Activated naive CD8-positive, alpha-beta T cell (primary cell): ENCODE results near the gene SH2D2A.

Experiments used
- H3K27ac Mint-ChIP-seq: one replicate; pipeline ENCODE4 v1.8.0; 2021; ENCODE audit warnings: mixed read lengths
- H3K27me3 Mint-ChIP-seq: one replicate; pipeline ENCODE4 v1.8.0; 2021; ENCODE audit warnings: mixed read lengths
- H3K36me3 Mint-ChIP-seq: one replicate; pipeline ENCODE4 v1.8.0; 2021; ENCODE audit warnings: mixed read lengths
- H3K4me1 Mint-ChIP-seq: one replicate; pipeline ENCODE4 v1.8.0; 2021; ENCODE audit warnings: low read depth, mixed read lengths
- H3K4me3 Mint-ChIP-seq: one replicate; pipeline ENCODE4 v1.8.0; 2021; ENCODE audit warnings: mild to moderate bottlenecking, mixed read lengths
- H3K9me3 Mint-ChIP-seq: one replicate; pipeline ENCODE4 v1.8.0; 2021; ENCODE audit warnings: low read depth, mixed read lengths

The SH2D2A gene

DNA sequence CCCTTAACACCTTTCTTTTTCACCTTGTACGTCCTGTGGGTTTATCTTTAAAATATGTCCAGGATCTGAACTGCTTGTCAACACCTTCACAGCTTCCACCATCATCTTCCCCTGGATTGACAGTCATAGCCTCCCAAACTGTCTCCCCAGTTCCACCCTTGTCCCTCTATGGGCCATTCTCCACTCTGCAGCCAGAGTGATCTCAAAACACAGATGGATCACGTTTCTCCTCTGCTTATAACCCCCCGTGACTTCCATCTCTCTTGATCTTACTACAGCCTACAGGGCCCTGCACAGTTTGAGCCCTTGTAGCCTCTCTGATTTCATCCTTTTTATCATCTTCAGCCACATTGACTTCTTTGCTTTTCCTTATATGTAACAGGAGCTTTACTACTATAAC, 38.0 kb upstream of the SH2D2A start:
- no peak overlapping the region for H3K4me3 Mint-ChIP-seq
- no peaks in the 10 kb centered on the region for H3K36me3 Mint-ChIP-seq
- peaks cover 6% of the 10 kb centered on the region for H3K27me3 Mint-ChIP-seq
- peaks cover 7% of the 10 kb centered on the region for H3K4me1 Mint-ChIP-seq
- no peak overlapping the region for H3K27ac Mint-ChIP-seq
- no peaks in the 10 kb centered on the region for H3K9me3 Mint-ChIP-seq

DNA sequence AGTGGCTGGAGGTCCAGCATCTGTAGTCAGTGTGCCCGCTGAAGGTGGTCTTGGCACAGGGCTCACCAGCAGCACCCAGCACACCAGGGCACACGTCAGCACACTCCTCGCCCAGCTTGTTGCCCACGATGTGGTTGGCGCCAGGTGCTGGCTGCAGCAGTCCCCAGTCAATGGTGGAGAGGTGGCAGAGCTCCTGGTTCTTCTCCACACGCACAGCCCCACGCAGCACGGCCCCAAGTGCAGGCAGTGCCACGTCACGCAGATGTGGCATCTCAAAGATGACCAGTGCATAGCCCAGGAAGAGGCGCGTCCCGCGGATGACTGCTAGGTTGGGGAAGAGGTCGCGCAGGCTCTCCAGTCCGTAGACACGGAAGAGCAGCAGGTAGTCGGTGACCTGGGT, 37.1 kb upstream of the SH2D2A start:
- no peak overlapping the region for H3K27ac Mint-ChIP-seq
- peaks cover 6% of the 10 kb centered on the region for H3K27me3 Mint-ChIP-seq
- no peaks in the 10 kb centered on the region for H3K9me3 Mint-ChIP-seq
- H3K36me3 Mint-ChIP-seq: no peaks in the 10 kb centered on the region
- H3K4me3 Mint-ChIP-seq: no peak overlapping the region
- peaks cover 11% of the 10 kb centered on the region for H3K4me1 Mint-ChIP-seq

DNA sequence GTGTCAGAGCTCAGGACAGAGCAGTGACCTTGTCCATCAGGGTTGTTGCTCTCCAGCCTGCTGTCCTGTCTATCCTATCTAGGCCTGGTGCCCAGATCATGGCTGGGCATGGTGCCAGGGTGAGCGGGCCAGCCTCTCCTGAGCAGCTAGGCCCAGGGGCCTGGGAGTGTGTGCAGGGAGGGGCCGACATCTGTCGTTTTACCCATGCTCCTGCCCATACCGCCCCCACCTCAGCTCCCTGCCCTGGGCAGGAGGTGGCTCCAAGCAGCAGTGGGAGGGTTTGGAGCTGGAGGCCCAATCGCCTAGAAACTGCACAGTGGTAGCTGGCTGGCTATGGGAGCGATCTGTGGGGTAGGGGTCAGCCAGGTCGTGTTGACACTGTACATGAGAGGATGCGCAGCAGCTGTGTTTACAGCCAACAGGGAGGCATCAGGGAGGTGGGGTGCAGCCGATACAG, 35.8 kb upstream of the SH2D2A start:
- no peak overlapping the region for H3K4me3 Mint-ChIP-seq
- no peaks in the 10 kb centered on the region for H3K27me3 Mint-ChIP-seq
- no peaks in the 10 kb centered on the region for H3K9me3 Mint-ChIP-seq
- peaks cover 12% of the 10 kb centered on the region for H3K4me1 Mint-ChIP-seq
- H3K27ac Mint-ChIP-seq: no peak overlapping the region
- H3K36me3 Mint-ChIP-seq: no peaks in the 10 kb centered on the region

DNA sequence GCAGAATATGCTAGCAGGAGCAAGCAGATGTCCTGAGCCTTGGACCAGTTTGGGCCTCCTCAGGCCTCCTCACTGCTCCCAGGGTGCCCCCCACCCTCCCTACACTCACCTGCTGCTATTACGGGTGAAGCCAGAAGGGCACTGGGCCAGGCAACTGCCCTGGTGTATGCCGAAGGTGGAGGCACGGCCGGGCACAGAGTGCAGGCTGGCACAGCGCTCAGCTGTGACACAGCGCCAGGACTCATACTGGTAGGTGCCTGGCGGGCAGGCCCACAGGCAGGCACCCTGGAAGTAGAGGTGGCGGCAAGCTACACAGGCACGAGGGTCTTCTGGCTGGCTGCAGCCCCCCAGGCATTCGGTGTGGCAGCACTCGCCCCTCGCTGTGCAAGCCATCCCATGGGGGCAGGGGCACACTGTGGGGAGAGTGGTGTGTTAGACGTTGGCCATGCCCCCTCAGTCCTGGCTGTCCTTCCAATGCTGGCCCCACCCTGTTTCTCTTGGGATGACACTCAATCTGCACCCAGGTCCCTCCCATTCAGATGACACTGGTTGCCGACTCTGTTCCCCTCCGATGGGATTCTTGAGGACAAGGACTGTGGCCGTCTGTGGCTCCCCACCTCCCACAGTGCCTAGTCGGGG, 35.2 kb upstream of the SH2D2A start:
- Mint-ChIP-seq H3K4me3 (no peak overlapping the region), H3K27ac (no peak overlapping the region), H3K9me3 (no peaks in the 10 kb centered on the region), H3K4me1 (peaks cover 15% of the 10 kb centered on the region), H3K27me3 (peaks cover 1% of the 10 kb centered on the region), H3K36me3 (no peaks in the 10 kb centered on the region)

DNA sequence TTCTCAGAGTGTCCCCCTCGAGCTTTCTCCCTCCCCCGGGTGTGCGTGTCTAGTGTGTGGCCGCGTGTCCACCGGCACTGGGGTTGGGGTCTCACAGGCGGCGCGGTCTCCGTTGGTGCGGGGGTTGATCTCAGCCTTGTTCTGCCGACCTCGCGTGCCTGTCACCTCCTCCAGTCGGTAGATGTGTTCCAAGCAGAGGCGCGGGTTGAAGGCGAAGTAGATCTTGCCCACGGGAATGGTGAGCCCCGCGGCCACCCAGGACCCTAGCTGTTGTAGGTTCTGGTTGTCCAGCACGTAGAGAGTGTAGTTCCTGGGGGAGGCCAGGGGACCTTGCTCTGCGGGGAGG, 32.5 kb upstream of the SH2D2A start:
- Mint-ChIP-seq H3K4me3 (peak overlapping the region; percentile 46), H3K27ac (no peak overlapping the region)

GRCh38 chr1:156848461-156849150, 32.0 kb upstream of the SH2D2A start:
- H3K9me3 Mint-ChIP-seq: no peaks in the 10 kb centered on the region
- H3K4me1 Mint-ChIP-seq: peaks cover 30% of the 10 kb centered on the region
- peaks cover 7% of the 10 kb centered on the region for H3K27me3 Mint-ChIP-seq
- H3K4me3 Mint-ChIP-seq: peak overlapping the region; percentile 46
- H3K36me3 Mint-ChIP-seq: no peaks in the 10 kb centered on the region
- no peak overlapping the region for H3K27ac Mint-ChIP-seq

More for the DNA sequence above, 32.5 kb upstream of the SH2D2A start:
- H3K9me3 Mint-ChIP-seq: no peaks in the 10 kb centered on the region
- peaks cover 28% of the 10 kb centered on the region for H3K4me1 Mint-ChIP-seq
- H3K27me3 Mint-ChIP-seq: peaks cover 4% of the 10 kb centered on the region
- no peaks in the 10 kb centered on the region for H3K36me3 Mint-ChIP-seq

- Mint-ChIP-seq H3K4me3 (peak overlapping the region; percentile 46), H3K27me3 (peaks cover 10% of the 10 kb centered on the region)
Observed at GRCh38 chr1:156847591-156848460, 31.2 kb upstream of the SH2D2A start.

DNA sequence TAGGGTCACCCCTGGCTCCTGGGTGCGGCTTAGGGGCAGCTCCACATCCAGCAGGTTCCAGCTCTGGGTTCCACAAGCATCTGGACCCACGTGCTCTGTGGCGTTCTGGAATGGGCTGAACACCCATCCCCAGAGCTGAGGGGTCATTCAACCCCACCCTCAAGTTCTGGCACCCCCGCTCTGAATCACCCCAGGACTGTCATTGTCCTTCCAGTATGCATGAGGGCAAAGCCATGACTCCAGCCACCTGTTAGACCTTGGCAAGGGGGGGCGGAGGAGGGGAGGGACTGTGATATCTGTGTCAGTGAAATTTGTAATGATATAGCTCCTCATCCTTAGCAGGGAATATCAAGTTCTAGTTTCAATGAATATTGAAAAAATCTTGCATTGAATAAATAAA, 30.0 kb upstream of the SH2D2A start:
- no peak overlapping the region for H3K4me3 Mint-ChIP-seq
- H3K27ac Mint-ChIP-seq: no peak overlapping the region

More at GRCh38 chr1:156847591-156848460, 31.2 kb upstream of the SH2D2A start:
- Mint-ChIP-seq H3K9me3 (no peaks in the 10 kb centered on the region), H3K27ac (no peak overlapping the region), H3K36me3 (no peaks in the 10 kb centered on the region), H3K4me1 (peaks cover 30% of the 10 kb centered on the region)

DNA sequence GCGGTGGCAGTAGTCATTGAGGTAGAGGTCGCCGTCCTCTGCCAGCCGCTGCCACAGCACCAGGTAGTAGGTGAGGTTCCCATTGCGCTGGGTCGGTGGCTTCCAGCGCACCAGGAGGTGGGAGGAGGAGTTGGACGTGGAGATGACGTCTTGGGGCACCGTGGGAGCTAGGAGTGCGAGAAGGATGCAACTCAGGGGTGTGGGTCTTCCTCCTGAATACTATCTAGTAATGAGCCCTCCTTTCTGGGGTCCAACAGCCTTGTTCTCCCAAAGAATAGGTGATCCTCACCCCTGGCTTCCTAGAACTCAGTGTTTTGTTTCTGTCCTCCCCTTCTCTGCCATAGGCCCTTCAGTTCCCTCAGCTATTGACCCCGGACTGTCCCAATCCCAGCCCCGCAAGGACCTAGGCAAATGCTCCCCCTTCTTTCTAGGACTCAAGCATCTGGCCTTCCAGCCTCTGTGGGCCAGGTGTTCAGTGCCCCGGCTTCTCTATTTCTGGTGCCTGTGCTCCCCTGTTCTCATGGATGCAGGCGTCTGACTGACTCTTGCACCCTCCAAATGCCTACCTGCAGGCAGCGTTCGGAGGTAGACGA, 29.4 kb upstream of the SH2D2A start:
- Mint-ChIP-seq H3K36me3 (no peaks in the 10 kb centered on the region), H3K4me1 (peaks cover 30% of the 10 kb centered on the region), H3K27ac (no peak overlapping the region), H3K9me3 (no peaks in the 10 kb centered on the region), H3K4me3 (peak overlapping the region; percentile 49), H3K27me3 (peaks cover 22% of the 10 kb centered on the region)

More for the DNA sequence above, 30.0 kb upstream of the SH2D2A start:
- Mint-ChIP-seq H3K4me1 (peaks cover 30% of the 10 kb centered on the region), H3K27me3 (peaks cover 21% of the 10 kb centered on the region), H3K36me3 (no peaks in the 10 kb centered on the region), H3K9me3 (no peaks in the 10 kb centered on the region)

GRCh38 chr1:156845055-156845952, 28.7 kb upstream of the SH2D2A start:
- Mint-ChIP-seq H3K9me3 (no peaks in the 10 kb centered on the region), H3K27me3 (peaks cover 22% of the 10 kb centered on the region), H3K4me1 (peaks cover 30% of the 10 kb centered on the region), H3K4me3 (peak overlapping the region; percentile 66), H3K36me3 (no peaks in the 10 kb centered on the region), H3K27ac (no peak overlapping the region)

DNA sequence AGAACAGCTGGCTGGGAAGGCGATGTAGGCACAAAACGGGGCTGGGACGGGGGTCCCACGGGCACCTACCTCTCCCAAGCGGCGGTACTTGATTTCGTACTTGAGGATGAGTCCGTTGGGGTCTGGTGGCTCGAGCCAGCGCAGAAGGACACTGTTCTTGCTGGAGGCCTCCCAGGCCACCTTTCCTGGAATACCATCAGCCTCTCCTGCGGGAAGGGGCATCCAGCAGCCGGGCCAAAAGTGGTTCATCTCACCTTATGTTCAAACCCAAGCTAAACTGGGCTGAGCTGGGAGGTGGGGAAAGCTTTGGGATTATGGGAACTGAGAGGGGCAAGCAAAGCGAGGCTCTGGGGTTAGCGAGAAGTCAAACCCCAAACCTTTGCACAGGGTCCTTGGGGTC, 28.0 kb upstream of the SH2D2A start:
- Mint-ChIP-seq H3K4me3 (peak overlapping the region; percentile 66), H3K4me1 (peaks cover 30% of the 10 kb centered on the region), H3K27ac (no peak overlapping the region), H3K27me3 (peaks cover 24% of the 10 kb centered on the region), H3K36me3 (no peaks in the 10 kb centered on the region), H3K9me3 (no peaks in the 10 kb centered on the region)

DNA sequence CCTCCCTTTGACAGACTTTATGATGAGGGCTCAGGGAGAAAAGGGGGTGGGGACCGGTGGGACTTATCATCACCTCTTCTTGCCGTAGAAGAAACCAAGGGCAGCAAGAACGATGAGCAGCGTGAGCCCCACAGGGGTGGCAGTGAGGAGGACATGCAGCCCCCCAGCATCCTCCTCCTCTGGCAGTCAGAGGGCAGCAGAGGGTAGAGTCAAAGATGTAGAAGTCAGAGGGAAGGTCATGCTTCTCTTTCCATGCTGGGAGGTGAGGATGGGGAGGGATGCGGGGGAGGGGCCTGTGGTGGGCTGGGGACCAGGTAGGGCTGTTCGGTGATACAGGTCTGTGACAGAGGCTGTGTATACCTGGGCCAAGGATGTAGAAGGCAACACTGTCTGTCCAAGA, 27.5 kb upstream of the SH2D2A start:
- Mint-ChIP-seq H3K4me1 (peaks cover 29% of the 10 kb centered on the region), H3K4me3 (peak overlapping the region; percentile 45), H3K27me3 (peaks cover 24% of the 10 kb centered on the region), H3K9me3 (no peaks in the 10 kb centered on the region), H3K27ac (no peak overlapping the region), H3K36me3 (no peaks in the 10 kb centered on the region)

DNA sequence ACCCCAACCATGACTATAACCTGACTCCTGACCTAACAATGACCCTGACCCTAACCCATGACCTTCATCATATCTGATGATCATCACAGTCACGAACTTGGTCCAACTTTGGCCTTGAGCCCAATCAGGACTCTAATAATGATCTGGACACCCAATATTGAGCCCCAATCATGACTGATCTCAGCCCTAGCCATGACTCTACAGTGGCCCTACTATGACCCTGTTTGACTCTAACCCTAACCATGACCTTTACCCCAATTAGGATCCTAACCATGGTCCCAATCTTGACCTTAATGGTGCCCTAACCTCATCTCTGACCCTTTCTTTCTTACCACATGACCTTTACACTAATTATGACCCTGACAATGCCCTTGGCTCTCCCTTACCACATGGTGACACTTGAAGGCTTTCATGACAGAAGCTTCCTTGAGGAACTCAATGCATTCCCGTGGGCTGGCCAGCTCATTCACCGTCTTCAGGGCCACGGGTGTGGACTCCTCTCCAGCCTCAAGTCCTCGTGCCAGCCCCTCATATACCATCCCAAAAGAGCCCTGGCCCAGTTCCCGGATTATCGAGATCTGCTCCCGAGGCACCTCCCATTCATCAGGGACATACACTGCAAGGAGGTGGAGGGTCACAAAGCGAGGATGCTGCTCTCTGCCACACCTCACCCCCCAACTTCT, 26.1 kb upstream of the SH2D2A start:
- Mint-ChIP-seq H3K4me1 (peaks cover 18% of the 10 kb centered on the region), H3K27ac (no peak overlapping the region), H3K27me3 (peaks cover 29% of the 10 kb centered on the region)

More for the DNA sequence above, 26.1 kb upstream of the SH2D2A start:
- H3K4me3 Mint-ChIP-seq: no peak overlapping the region
- H3K36me3 Mint-ChIP-seq: no peaks in the 10 kb centered on the region
- H3K9me3 Mint-ChIP-seq: no peaks in the 10 kb centered on the region
